Spleen (tissue), 7 donors: ENCODE measurements around the gene GINS2.

ENCODE experiments used
- CTCF ChIP-seq, 11 experiments: fragments of 200-600 bp in 7 of 11; fragments of 450-650 bp in 4 of 11; sonication (generic) in 4 of 11; IDR thresholded peaks in 8 of 11; conservative IDR thresholded peaks in 3 of 11; 1 replicate in 7 of 11; 2 replicates in 4 of 11; pipeline versions ENCODE4 v1.4.0 to v1.8.0; 2016 to 2021; ENCODE audit warnings: antibody characterized with exemption in 11 of 11, inconsistent platforms in 4 of 11, mild to moderate bottlenecking in 1 of 11
- POLR2A ChIP-seq, 3 donors: fragments of 450-650 bp; IDR thresholded peaks; one replicate each; pipeline ENCODE4 v1.5.1; 2017; ENCODE audit warnings: antibody characterized with exemption in 3 of 3, mild to moderate bottlenecking in 1 of 3
- POLR2AphosphoS5 ChIP-seq, 3 donors: sonication (generic); formaldehyde crosslinking; IDR thresholded peaks; one replicate each; pipeline ENCODE4 v1.5.1; 2017; ENCODE audit warnings: antibody characterized with exemption in 3 of 3
- donor health status: DM: no; HTN: no; CAD: no; lungs with moderate emphysema.
- donor health status: DM: no; HTN: no; CAD: no.
- donor health status: DM: no; HTN: no; CAD: no.

DNA sequence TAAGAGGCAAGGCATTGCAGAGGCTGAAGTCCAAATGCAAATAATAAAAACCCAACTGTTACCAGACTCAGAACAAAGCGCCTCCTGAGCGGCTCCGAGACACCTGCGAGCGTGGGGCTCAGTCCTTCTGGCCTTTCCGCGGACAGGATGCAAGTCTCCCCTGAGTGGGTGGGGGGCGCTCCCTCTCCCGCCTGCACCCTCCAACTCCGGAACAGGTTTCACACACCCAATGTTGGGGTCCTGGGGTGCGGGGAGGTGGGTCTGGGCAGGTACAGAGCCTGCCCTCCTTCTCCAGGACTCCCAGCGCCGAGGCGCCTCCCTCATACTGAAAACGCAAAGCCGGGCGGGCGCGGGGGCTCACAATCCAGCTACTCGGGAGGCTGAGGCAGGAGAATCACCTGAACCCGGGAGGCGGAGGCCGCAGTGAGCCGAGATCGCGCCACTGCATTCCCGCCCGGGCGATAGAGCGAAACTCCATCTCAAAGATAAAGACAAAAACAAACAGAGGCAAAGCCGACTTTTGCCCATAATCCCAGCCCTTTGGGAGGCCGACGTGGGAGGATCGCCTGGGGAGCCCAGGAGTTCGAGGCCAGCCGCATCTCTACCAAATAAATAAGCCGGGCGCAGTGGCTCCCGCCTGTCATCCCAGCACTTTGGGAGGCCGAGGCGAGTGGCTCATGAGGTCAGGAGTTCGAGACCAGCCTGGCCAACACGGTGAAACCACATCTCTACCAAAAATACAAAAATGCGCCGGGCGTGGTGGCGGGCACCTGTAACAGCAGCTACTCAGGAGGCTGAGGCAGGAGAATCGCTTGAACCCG, 893 bp downstream of the GINS2 start:
- no peak for TF ChIP-seq POLR2A (IDR thresholded peaks at IDR 0.05)
- no peak for TF ChIP-seq POLR2AphosphoS5 (IDR thresholded peaks at IDR 0.05)
- no peak for TF ChIP-seq CTCF (IDR thresholded peaks at IDR 0.05 in 8 of 11, conservative IDR thresholded peaks at IDR 0.05 in 3 of 11)
